Upper lobe of left lung (tissue), 4 donors: ENCODE data around the gene MAPK8IP1.

Experiments used
- CTCF ChIP-seq, 6 experiments: fragments of 450-650 bp in 4 of 6; fragments of 200-600 bp in 2 of 6; sonication (generic) in 2 of 6; IDR thresholded peaks; one replicate each; pipeline ENCODE4 v1.5.1; 2016 to 2019; ENCODE audit warnings: antibody characterized with exemption in 6 of 6
- EP300 ChIP-seq, 4 donors: sonication (generic); formaldehyde crosslinking; IDR thresholded peaks; one replicate each; pipeline ENCODE4 v1.5.1; 2017; ENCODE audit warnings: antibody characterized with exemption in 4 of 4, control low read depth in 2 of 4
- POLR2A ChIP-seq, 4 donors: fragments of 450-650 bp; IDR thresholded peaks; one replicate each; pipeline ENCODE4 v1.5.1; 2016 to 2017; ENCODE audit warnings: antibody characterized with exemption in 4 of 4, mild to moderate bottlenecking in 2 of 4
- POLR2AphosphoS5 ChIP-seq, 2 donors: sonication (generic); formaldehyde crosslinking; IDR thresholded peaks; one replicate each; pipeline ENCODE4 v1.5.1; 2017; ENCODE audit warnings: antibody characterized with exemption in 2 of 2

GRCh38 chr11:45934580-45935318 lies 49.3 kb downstream of the MAPK8IP1 start:
- no peak for TF ChIP-seq CTCF (IDR thresholded peaks at IDR 0.05)
- no peak for TF ChIP-seq POLR2AphosphoS5 (IDR thresholded peaks at IDR 0.05)
- TF ChIP-seq POLR2A (IDR thresholded peaks at IDR 0.05), result no peak
- TF ChIP-seq EP300 (IDR thresholded peaks at IDR 0.05), result no peak
